Esophagus (tissue), 2 donors: ENCODE measurements around the gene GRN. TPM values are rescaled to one million over a fixed set of nuclear protein-coding genes. Genes with fewer than 3 reads are reported as not detected.

Source experiments
- H3K27ac ChIP-seq, 2 donors: one replicate each; pipeline ENCODE4 v1.5.1; 2013; ENCODE audit warnings: low read depth in 2 of 2, mild to moderate bottlenecking in 2 of 2, inconsistent platforms in 1 of 2, low read length in 1 of 2, moderate library complexity in 1 of 2
- H3K27me3 ChIP-seq, 2 donors: one replicate each; pipeline ENCODE4 v1.6.1; 2013; ENCODE audit warnings: low read length in 2 of 2, control low read depth in 1 of 2, mild to moderate bottlenecking in 1 of 2; ENCODE audit not compliant: insufficient read depth in 2 of 2, control insufficient read depth in 1 of 2
- H3K36me3 ChIP-seq, 2 donors: one replicate each; pipeline ENCODE4 v1.6.1; 2013; ENCODE audit warnings: low read length in 1 of 2; ENCODE audit not compliant: control insufficient read depth in 2 of 2, insufficient read depth in 2 of 2
- H3K4me1 ChIP-seq, 2 donors: one replicate each; pipeline ENCODE4 v1.6.1; 2013; ENCODE audit warnings: low read length in 1 of 2; ENCODE audit not compliant: control insufficient read depth in 2 of 2, insufficient read depth in 2 of 2
- H3K4me3 ChIP-seq, 2 donors: one replicate each; pipeline ENCODE4 v1.5.1; 2013; ENCODE audit warnings: low read length in 2 of 2, mild to moderate bottlenecking in 2 of 2, low read depth in 1 of 2, moderate library complexity in 1 of 2
- H3K9me3 ChIP-seq, 2 donors: one replicate each; pipeline ENCODE4 v1.6.1; 2013; ENCODE audit warnings: mild to moderate bottlenecking in 2 of 2, low read depth in 1 of 2, low read length in 1 of 2, moderate library complexity in 1 of 2; ENCODE audit not compliant: control insufficient read depth in 2 of 2, insufficient read depth in 1 of 2
- WGBS, 2 donors: extraction: QIAGEN DNeasy Blood & Tissue Kit; methylation state at CpG; one replicate each; pipeline ENCODE4 v1.1.7; 2013; 5-methylcytosine and 5-hydroxymethylcytosine counted together
- polyA plus RNA-seq, 2 donors: library from polyadenylated mRNA; stranded (reverse); fragments of 200-250 nt; gene quantifications; one replicate each; pipeline ENCODE4 v1.2.3, GENCODE V29; 2013
- donor health status: healthy with polysubstance abuse.
- donor health status: Bipolar disorder and iron deficiency.

GRN gene
- polyA plus RNA-seq: 100 to 1,000 TPM; 211 to 370 TPM

DNA sequence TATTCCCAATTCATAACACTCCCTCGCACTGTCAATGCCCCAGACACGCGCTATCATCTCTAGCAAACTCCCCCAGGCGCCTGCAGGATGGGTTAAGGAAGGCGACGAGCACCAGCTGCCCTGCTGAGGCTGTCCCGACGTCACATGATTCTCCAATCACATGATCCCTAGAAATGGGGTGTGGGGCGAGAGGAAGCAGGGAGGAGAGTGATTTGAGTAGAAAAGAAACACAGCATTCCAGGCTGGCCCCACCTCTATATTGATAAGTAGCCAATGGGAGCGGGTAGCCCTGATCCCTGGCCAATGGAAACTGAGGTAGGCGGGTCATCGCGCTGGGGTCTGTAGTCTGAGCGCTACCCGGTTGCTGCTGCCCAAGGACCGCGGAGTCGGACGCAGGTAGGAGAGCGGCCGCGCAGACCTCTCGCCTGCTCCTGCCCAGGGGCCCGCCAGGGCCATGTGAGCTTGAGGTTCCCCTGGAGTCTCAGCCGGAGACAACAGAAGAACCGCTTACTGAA lies at the start of gene GRN:
TSS of gene GRN (plus strand) at position 364 of the 515 bp plus-strand sequence. CDS start 3,863 bp downstream, outside the sequence.
- H3K4me3 ChIP-seq: peak within 1 kb of the TSS; percentile 72 to 92
- H3K27me3 ChIP-seq: no peaks in the 10 kb centered on the region
- H3K27ac ChIP-seq: peak within 1 kb of the TSS; percentile 97 to 99
- no peaks in the 10 kb centered on the region for H3K9me3 ChIP-seq
- WGBS, 2 donors: 0% methylated on average over 26 of the region's 26 CpGs
- H3K4me1 ChIP-seq: peaks cover 0 to 34% of the 10 kb centered on the region in 2 donors
- peaks cover 0 to 11% of the 10 kb centered on the region in 2 donors for H3K36me3 ChIP-seq

DNA sequence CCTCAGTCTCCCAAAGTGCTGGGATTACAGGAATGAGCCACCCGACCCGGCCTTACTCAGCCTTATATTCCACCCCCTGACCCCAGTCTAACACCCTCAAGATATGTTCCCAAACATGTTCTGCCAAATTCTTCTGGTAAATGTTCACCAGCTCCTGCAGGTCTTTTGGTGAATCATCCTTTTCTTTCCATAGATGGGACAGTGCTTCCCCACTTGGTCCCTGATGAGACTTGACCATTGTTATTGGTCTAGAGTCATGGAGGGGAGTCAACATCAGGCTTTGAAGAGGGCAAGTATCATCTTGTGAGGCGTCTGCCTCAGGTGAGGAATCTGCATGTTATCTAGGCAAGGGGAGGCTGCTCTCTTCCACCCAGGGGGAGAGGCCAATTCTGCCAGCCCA lies 47.1 kb upstream of the GRN start:
- H3K9me3 ChIP-seq: no peaks in the 10 kb centered on the region
- no peaks in the 10 kb centered on the region for H3K36me3 ChIP-seq
- H3K27ac ChIP-seq: no peak overlapping the region
- no peak overlapping the region for H3K4me3 ChIP-seq
- no peaks in the 10 kb centered on the region for H3K4me1 ChIP-seq
- no peaks in the 10 kb centered on the region for H3K27me3 ChIP-seq
- WGBS, 2 donors: 53 to 58% methylated on average over 3 of the region's 3 CpGs

DNA sequence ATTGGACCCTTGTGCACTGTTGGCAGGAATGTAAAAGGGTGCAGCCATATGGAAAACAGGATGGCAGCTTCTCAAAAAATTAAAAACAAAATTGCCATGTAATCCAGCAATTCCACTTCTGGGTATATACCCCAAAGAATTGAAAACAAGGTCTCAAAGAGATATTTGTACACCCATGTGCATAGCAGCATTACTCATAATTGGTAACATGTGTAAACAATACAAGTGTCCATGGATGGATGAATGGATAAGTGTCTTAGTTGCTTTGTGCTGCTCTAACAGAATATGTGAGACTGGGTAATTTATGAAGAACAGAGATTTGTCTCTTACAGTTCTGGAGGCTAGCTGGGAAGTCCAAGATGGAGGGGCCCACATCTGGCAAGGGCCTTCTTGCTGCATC lies 40.5 kb upstream of the GRN start:
- Histone ChIP-seq H3K9me3 (no peaks in the 10 kb centered on the region), H3K36me3 (no peaks in the 10 kb centered on the region), H3K4me3 (no peak overlapping the region), H3K4me1 (peaks cover 9 to 16% of the 10 kb centered on the region in 2 donors), H3K27me3 (no peaks in the 10 kb centered on the region), H3K27ac (no peak overlapping the region)

DNA sequence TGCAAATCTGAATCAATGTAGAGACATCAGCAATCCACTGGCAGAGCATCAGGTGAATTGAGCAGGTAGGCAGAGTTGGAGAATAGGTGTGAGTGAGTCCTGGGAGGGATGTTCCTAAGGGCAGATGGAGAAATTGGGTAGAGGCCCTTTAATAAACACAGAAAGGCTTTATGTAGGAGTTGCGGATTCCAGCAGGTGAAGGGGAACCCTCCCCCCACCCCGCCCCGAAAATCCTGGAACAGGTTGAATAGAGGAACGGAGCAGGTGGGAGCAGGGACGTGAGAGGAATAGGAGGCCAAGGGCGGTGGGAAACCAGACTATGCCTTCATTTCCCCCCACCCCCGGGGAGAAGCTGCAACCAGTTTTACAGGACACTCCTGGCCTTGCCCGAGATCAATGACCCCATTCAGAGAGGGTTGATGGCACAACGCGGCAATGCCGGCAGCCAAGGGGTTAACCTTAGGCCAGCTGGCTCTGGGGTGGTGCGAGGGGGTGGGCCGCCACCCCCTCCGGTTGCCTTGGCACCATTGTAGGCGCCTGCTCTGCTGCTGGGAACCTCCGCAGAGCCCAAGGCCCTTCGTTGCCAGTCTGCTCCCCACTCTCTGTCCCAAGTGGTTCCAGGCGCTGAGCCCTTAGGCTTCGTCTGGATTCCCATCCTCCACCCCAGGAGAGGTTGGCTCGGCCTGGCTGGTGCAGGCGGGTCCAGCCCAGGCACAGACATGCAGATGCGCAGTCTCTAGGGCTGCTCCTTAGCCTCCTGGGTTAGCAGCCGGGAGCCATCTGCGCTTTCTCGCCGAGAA lies 37.5 kb upstream of the GRN start:
- Histone ChIP-seq H3K27me3 (no peaks in the 10 kb centered on the region), H3K4me1 (peaks cover 10 to 19% of the 10 kb centered on the region in 2 donors), H3K9me3 (no peaks in the 10 kb centered on the region), H3K4me3 (peak overlapping the region; percentile 19 to 29), H3K36me3 (no peaks in the 10 kb centered on the region), H3K27ac (peak overlapping the region in 1 of 2 donors; percentile 40)
- WGBS, 2 donors: 3 to 4% methylated on average over 26 of the region's 26 CpGs

DNA sequence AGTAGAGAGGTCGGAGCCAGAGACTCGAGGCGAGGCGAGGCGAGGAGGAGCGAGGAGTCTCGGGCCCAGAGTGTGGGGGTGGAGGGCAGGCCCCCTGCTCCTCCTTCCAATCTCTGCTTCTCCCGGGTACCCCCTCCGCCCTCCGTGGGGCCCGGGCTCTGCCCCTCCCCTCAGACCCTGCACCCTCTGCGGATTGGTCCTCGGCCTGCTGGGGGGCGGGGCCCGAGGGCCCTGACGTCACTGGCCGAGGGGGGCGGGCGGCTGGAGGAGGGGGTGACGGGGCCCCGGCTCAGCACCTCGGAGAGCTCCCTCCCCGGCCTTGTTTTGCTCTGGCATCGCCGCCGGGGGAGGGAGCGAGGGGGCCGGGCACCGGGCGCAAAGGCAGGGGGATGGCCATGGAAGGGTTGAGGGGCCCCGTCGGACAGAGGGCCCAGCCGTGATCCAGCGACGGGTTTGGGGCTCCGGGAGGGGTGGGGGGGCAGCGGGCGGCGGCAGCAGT lies 36.7 kb upstream of the GRN start, which contains the start of gene RUNDC3A:
TSS of gene RUNDC3A (plus strand) at position 282 of the 499 bp plus-strand sequence. CDS start 232 bp downstream, outside the sequence.
- WGBS, 2 donors: 1 to 2% methylated on average over 30 to 39 of the region's 39 CpGs
- Histone ChIP-seq H3K27me3 (no peaks in the 10 kb centered on the region), H3K4me1 (peaks cover 10 to 19% of the 10 kb centered on the region in 2 donors), H3K4me3 (peak within 1 kb of the TSS; percentile 19 to 29), H3K9me3 (no peaks in the 10 kb centered on the region), H3K36me3 (no peaks in the 10 kb centered on the region), H3K27ac (peak within 1 kb of the TSS in 1 of 2 donors; percentile 40)

DNA sequence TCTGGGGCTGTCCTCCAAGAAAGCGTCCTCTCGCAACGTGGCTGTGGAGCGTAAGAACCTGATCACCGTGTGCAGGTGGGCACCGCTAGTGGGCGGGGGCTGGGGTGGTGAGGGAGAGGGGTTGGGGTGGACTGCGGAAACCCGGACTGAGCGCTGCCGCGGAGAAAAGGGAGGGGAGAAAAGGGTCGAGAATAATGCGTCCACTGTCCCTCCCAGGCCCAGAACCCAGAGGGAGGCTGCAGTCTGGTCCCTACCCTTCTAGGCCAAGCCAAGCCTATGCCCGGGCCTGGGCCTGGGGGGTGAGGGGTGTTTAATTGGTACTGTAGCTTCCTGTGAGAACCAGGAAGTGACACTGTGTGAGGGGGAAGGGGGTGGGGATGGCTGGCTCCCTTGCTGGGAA lies 36.2 kb upstream of the GRN start:
- Histone ChIP-seq H3K4me3 (peak overlapping the region in 1 of 2 donors; percentile 29), H3K9me3 (no peaks in the 10 kb centered on the region), H3K36me3 (no peaks in the 10 kb centered on the region), H3K4me1 (peaks cover 10 to 19% of the 10 kb centered on the region in 2 donors), H3K27me3 (no peaks in the 10 kb centered on the region), H3K27ac (no peak overlapping the region)
- WGBS, 2 donors: 3% methylated on average over 15 of the region's 15 CpGs

DNA sequence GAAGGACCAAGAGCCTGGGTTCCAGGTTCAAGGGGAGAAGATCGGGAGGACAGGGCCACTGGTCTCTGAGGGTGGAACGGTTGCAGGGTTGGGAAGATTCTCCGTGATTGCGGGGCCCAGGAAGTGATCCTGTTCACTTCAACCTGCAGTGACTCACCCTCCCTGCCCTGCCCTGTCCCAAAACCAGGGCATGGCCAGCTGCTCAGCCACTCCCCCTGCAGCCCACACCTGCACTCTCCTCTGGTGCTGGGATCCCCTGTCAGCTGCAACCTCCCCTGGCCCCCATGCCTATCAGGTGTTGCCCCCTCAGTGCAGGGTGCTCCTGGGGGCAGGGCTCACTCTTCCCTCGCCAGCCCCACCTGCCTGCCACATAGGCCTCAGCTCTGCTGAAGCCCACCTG lies 35.6 kb upstream of the GRN start:
- Histone ChIP-seq H3K36me3 (no peaks in the 10 kb centered on the region), H3K9me3 (no peaks in the 10 kb centered on the region), H3K4me3 (no peak overlapping the region), H3K27ac (no peak overlapping the region), H3K27me3 (no peaks in the 10 kb centered on the region), H3K4me1 (peaks cover 10 to 19% of the 10 kb centered on the region in 2 donors)
- 44 to 73% methylated on average over 5 of the region's 5 CpGs for WGBS, 2 donors

DNA sequence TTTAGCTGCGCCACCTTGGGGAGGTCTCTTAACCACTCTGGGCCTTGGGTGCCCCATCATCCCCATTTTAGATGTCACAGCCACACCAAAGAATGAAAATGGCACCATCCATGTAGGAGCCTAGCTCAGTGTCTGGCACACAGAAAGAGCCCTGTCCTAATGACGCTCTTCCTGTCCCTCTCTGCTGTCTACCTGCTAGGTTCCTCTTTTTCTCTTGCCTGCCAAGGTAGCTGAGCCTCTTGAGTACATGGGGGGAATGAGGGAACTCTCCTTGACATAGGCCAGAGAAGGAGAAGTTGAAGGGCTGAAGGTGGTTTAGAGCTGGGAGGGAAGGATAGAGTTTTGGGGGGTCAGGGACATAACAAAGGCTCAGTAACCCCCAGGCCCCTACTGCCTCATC lies 34.9 kb upstream of the GRN start:
- Histone ChIP-seq H3K27ac (no peak overlapping the region), H3K9me3 (no peaks in the 10 kb centered on the region), H3K36me3 (no peaks in the 10 kb centered on the region), H3K4me3 (no peak overlapping the region), H3K4me1 (peaks cover 10 to 23% of the 10 kb centered on the region in 2 donors), H3K27me3 (peaks cover 0 to 3% of the 10 kb centered on the region in 2 donors)
- 88 to 94% methylated on average over 2 of the region's 2 CpGs for WGBS, 2 donors

DNA sequence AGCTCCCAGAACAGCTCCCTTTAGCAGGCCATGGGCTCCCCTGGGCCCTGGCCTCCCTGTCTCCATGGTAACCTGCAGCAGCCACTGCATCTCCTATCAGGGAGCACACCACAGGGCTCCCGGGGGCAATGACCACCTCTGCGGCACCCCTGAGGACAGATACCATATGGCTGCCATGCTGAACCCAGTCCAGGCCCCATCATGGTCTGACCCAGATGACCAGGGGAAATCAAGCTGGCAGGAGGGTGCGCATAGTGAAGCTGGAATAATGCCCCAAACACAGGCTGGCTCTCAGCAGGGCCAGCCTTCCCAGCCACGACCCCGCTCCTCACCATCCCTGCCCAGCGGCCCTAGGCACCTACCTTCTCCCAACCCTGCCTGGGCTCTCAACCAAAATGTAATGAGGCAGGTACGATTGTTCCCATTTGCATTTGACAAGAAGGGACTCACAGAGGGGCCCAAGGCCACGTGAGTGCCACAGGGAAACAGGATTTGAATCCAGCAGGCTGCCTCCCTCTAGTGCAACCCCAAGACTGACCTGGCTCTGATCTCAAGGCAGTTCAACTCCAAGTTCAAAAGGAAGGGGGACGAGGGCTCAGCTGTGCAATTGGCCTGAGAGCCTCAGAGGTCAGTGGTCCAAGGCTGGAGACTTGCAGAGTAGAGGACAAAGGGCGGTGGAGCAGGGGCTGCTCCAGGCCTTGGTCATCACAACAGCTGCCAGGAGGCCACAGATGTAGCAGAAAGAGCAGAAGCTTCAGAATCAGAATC lies 34.3 kb upstream of the GRN start:
- Histone ChIP-seq H3K27me3 (peaks cover 0 to 3% of the 10 kb centered on the region in 2 donors), H3K4me1 (peaks cover 10 to 26% of the 10 kb centered on the region in 2 donors), H3K9me3 (no peaks in the 10 kb centered on the region), H3K27ac (no peak overlapping the region), H3K4me3 (no peak overlapping the region), H3K36me3 (no peaks in the 10 kb centered on the region)
- 70 to 75% methylated on average over 10 of the region's 10 CpGs for WGBS, 2 donors
